Tibial artery (tissue), 4 donors: ENCODE measurements around the gene WNT9A.

Experiments used
- DNase-seq, 2 donors: peaks; one replicate each; pipeline ENCODE4 v3.0.0-alpha.2; 2019
- H3K27ac ChIP-seq, 2 donors: fragments of 200-600 bp; sonication (generic) in 1 of 2; 1 replicate in 1 of 2; 2 replicates in 1 of 2; pipeline ENCODE4 v1.5.1; 2018 to 2019; ENCODE audit warnings: mild to moderate bottlenecking in 1 of 2
- H3K27me3 ChIP-seq, 2 donors: fragments of 200-600 bp; sonication (generic) in 1 of 2; one replicate each; pipeline versions ENCODE4 v1.5.1 to v1.6.0; 2016 to 2019
- H3K36me3 ChIP-seq, 3 donors: fragments of 200-600 bp; sonication (generic) in 2 of 3; one replicate each; pipeline ENCODE4 v1.5.1; 2016 to 2019; ENCODE audit warnings: mild to moderate bottlenecking in 2 of 3
- H3K4me1 ChIP-seq, 4 donors: fragments of 200-600 bp; sonication (generic) in 2 of 4; 1 replicate in 3 of 4; 2 replicates in 1 of 4; pipeline ENCODE4 v1.5.1; 2016 to 2019
- H3K4me3 ChIP-seq, 2 donors: fragments of 200-600 bp; sonication (generic) in 1 of 2; 1 replicate in 1 of 2; 2 replicates in 1 of 2; pipeline ENCODE4 v1.5.1; 2018 to 2019; ENCODE audit warnings: mild to moderate bottlenecking in 2 of 2
- H3K9me3 ChIP-seq, 3 donors: fragments of 200-600 bp; sonication (generic) in 1 of 3; one replicate each; pipeline ENCODE4 v1.5.1; 2016 to 2019
- intact Hi-C: fragments of 100-400 bp; cut with DNase I; formaldehyde crosslinking; loops from one replicate; pipeline ENCODE4 v1.15.0; 2023; ENCODE audit warnings: low total_unique reads
- TF ChIP-seq, protein P1 (sequence below), 2 experiments: fragments of 200-600 bp in 1 of 2; fragments of 450-650 bp in 1 of 2; IDR thresholded peaks; one replicate each; pipeline ENCODE4 v1.5.1; 2017 to 2019; ENCODE audit warnings: antibody characterized with exemption in 2 of 2, mild to moderate bottlenecking in 1 of 2, moderate library complexity in 1 of 2

WNT9A gene

DNA sequence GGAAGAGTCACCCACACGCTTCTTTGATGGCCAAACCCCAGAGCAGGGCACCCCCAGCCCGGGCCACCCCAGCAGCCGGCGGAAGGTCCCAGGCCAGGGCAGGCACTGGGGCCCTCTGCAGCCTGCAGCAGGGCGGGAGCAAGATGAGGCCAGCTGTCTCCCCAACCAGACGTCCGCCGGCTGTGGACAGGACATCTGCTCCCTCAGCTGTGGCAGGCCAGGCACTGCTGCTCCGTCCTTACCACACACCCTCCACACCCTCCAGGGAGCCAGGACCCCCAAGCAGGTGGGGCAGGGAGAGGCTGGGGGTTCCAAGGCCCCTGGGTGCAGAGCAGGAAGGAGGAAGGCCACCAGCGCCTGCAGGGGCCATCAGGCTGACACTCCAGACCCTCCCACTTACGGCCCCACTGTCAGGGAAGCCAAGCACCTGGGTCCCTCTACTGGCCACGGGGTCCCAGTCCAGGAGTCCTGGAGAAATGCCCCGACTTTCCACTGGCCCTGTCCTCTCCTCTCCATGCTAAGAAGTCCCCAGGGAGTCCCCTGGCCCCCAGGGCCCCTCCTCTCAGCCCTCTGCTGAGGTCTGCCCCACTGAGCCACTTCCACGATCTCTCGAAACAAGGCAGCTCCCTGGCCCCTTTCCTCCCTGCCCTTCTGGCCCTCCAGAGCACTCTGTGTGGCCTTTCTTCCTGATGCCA lies 5.6 kb downstream of the WNT9A start:
- Histone ChIP-seq H3K27ac (no peak overlapping the region), H3K4me1 (peaks cover 0 to 25% (median 15%) of the 10 kb centered on the region in 4 donors), H3K9me3 (no peaks in the 10 kb centered on the region), H3K27me3 (peaks cover 0 to 60% of the 10 kb centered on the region in 2 donors), H3K4me3 (no peak overlapping the region), H3K36me3 (no peaks in the 10 kb centered on the region)
- intact Hi-C loops = loop anchor here (10.0 kb wide), 1 partner anchor 457 kb away; no protein-coding TSS in a partner anchor
- peak; percentile 12 to 60 for DNase-seq
- TF ChIP-seq, protein P1, sequence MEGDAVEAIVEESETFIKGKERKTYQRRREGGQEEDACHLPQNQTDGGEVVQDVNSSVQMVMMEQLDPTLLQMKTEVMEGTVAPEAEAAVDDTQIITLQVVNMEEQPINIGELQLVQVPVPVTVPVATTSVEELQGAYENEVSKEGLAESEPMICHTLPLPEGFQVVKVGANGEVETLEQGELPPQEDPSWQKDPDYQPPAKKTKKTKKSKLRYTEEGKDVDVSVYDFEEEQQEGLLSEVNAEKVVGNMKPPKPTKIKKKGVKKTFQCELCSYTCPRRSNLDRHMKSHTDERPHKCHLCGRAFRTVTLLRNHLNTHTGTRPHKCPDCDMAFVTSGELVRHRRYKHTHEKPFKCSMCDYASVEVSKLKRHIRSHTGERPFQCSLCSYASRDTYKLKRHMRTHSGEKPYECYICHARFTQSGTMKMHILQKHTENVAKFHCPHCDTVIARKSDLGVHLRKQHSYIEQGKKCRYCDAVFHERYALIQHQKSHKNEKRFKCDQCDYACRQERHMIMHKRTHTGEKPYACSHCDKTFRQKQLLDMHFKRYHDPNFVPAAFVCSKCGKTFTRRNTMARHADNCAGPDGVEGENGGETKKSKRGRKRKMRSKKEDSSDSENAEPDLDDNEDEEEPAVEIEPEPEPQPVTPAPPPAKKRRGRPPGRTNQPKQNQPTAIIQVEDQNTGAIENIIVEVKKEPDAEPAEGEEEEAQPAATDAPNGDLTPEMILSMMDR (IDR thresholded peaks at IDR 0.05) = no peak

DNA sequence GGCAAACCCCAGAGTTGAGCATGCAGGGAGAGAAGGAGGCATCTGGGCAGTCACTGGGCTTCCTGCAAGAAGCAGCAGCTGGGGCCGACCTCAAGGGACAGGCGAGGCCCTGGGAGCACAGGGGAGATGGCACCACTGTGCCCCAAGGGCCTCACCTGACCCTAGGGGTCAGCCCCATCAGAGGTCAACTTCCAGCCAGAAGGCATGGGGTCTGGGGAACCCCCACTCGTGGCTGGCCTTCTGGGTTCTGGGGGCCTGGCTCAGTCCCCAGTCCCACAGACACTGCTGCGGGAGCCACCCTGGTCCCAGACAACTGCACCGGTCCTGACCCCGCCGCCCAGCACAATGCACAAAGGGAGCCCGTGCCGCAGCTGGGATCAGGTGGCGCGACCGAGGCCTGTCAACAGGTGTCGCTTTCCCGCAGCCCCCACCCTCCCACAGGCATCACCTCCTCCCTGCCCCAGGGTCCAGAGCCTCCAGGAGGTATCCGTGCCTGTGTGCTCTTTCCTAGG lies 6.2 kb downstream of the WNT9A start:
- Histone ChIP-seq H3K36me3 (no peaks in the 10 kb centered on the region), H3K27me3 (peaks cover 0 to 54% of the 10 kb centered on the region in 2 donors), H3K4me1 (peaks cover 0 to 19% (median 9%) of the 10 kb centered on the region in 4 donors), H3K9me3 (peaks cover 0 to under 1% (median 0%) of the 10 kb centered on the region in 3 donors), H3K4me3 (no peak overlapping the region), H3K27ac (no peak overlapping the region)
- intact Hi-C loops = loop anchor here (10.0 kb wide), 1 partner anchor 457 kb away; no protein-coding TSS in a partner anchor
- TF ChIP-seq, protein P1 (IDR thresholded peaks at IDR 0.05) = no peak
- peak; percentile 17 to 57 for DNase-seq

DNA sequence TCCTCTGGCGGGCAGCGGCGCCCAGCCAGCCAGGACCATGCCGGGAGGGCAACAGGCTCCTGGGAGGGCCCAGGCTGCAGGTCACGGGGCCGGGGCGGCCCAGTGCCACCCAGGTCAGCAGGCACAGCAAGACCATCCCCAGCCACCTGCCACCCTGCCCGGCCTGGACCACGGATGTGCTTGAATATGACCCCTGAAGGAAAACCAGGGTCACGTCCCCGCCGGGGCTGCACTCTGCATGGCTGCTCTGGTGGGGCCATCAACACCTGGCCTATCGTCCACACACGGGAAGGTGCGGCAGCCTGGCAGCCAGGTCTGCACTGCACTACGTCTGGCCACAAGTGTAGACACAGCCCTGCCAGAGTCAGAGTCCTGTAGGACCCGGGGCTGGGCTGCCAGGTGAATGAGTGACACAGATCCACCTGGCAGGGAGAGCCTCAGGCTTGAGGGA lies 6.9 kb downstream of the WNT9A start:
- Histone ChIP-seq H3K4me3 (no peak overlapping the region), H3K9me3 (peaks cover 0 to 3% (median 0%) of the 10 kb centered on the region in 3 donors), H3K36me3 (no peaks in the 10 kb centered on the region), H3K27me3 (peaks cover 0 to 49% of the 10 kb centered on the region in 2 donors), H3K4me1 (peaks cover 0 to 11% (median 3%) of the 10 kb centered on the region in 4 donors), H3K27ac (no peak overlapping the region)
- TF ChIP-seq, protein P1 (IDR thresholded peaks at IDR 0.05) = no peak
- intact Hi-C loops = loop anchor here (10.0 kb wide), 1 partner anchor 456 kb away; no protein-coding TSS in a partner anchor
- peak; percentile 17 to 58 for DNase-seq

DNA sequence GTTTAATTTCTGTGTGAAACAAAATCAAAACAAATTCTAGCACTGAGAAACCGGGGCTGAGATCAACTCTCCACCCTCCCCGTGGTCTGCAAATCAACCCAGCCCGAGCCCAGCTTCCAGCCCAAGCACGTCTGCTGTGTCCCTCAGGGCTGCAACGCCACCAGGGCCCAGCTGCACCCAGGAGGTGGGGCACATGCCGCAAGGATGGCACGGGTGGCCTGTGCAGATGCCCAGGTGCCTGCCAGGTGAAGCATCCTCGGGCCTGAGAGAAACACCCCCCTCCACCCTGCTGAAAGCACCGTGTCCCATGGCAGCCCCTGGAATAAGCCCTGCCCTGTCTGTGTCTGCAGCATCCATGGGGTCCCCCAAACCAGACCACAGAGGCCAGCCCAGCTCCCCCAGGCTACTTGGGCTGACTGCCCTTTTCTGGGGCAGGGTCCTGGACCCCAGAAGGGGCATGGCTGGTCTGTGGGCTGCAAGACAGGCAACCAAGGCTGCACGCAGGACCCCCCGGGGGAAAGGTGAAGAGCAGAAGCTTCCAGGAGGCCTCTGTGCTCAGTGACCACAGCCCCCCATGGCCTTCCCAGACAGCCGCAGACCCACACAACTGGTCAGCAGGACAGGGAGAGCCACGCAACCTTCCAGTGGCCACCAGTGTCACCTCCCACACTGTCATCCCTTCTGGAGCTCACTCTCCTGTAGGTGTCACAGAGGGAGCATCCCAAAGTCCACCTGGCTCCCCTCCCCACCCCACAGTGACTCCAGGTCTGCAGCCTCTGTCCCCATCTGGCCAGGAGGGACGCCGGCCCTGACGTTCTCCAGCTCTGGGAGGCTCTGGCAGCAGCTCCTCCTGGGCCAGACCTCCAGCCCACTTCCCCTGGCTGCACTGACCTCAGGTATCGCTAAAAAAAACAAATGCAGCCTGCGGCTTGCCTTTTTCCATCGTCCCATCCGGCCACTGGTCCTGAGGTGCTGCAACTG lies 7.7 kb downstream of the WNT9A start:
- Histone ChIP-seq H3K27ac (no peak overlapping the region), H3K27me3 (peaks cover 0 to 41% of the 10 kb centered on the region in 2 donors), H3K9me3 (peaks cover 0 to 3% (median 0%) of the 10 kb centered on the region in 3 donors), H3K36me3 (no peaks in the 10 kb centered on the region), H3K4me1 (peaks cover 0 to 4% (median 0%) of the 10 kb centered on the region in 4 donors), H3K4me3 (no peak overlapping the region)
- intact Hi-C loops = loop anchor here (10.0 kb wide), 1 partner anchor 455 kb away; no protein-coding TSS in a partner anchor
- TF ChIP-seq, protein P1 (IDR thresholded peaks at IDR 0.05) = no peak
- peak; percentile 14 to 55 for DNase-seq
